GM23338 (cell line): ENCODE results near the gene EPS8L1. TPM values are rescaled to one million over a fixed set of nuclear protein-coding genes. Genes with fewer than 3 reads are reported as not detected.
"Not testable (repeated sequence)": the region's sequence is repeated elsewhere in the genome, so short reads cannot be mapped to it uniquely, and the experiment has no call there.

Experiments used
- ATAC-seq: fragments of 200-7000 bp; cut with Tn5 transposase; 3 replicates; pipeline ENCODE4 v1.9.1; 2020
- DNase-seq: peaks from one replicate; pipeline ENCODE4 v3.0.0-alpha.2; 2015; ENCODE audit warnings: low spot score
- H2AFZ ChIP-seq: fragments of 200-600 bp; sonication (generic); 2 replicates; pipeline ENCODE4 v1.8.0; 2016; ENCODE audit warnings: antibody characterized with exemption, mild to moderate bottlenecking, moderate library complexity
- H3F3A ChIP-seq: fragments of 200-600 bp; sonication (generic); replicated peaks from 2 replicates; pipeline ENCODE4 v1.8.0; 2017; ENCODE audit warnings: antibody characterized with exemption, mixed run types, low read depth
- H3K27ac ChIP-seq: fragments of 200-600 bp; sonication (generic); 2 replicates; pipeline ENCODE4 v1.6.1; 2016; ENCODE audit warnings: low read depth
- H3K27me3 ChIP-seq: fragments of 200-600 bp; sonication (generic); 2 replicates; pipeline ENCODE4 v1.8.0; 2016; ENCODE audit warnings: mild to moderate bottlenecking, mixed run types, moderate library complexity; ENCODE audit not compliant: insufficient read depth
- H3K36me3 ChIP-seq: fragments of 200-600 bp; sonication (generic); 2 replicates; pipeline ENCODE4 v1.8.0; 2016; ENCODE audit warnings: mild to moderate bottlenecking; ENCODE audit not compliant: insufficient read depth
- H3K4me1 ChIP-seq: fragments of 200-600 bp; sonication (generic); 2 replicates; pipeline ENCODE4 v1.8.0; 2016; ENCODE audit warnings: mild to moderate bottlenecking, moderate library complexity; ENCODE audit not compliant: insufficient read depth
- H3K4me2 ChIP-seq: fragments of 200-600 bp; sonication (generic); 2 replicates; pipeline ENCODE4 v1.7.1; 2017; ENCODE audit warnings: mixed run types
- H3K4me3 ChIP-seq: fragments of 200-600 bp; sonication (generic); 2 replicates; pipeline ENCODE4 v1.6.1; 2016; ENCODE audit warnings: mixed run types
- H3K79me2 ChIP-seq: fragments of 200-600 bp; sonication (generic); replicated peaks from 2 replicates; pipeline ENCODE4 v1.8.0; 2017; ENCODE audit warnings: mild to moderate bottlenecking; ENCODE audit not compliant: insufficient read depth
- H3K9me2 ChIP-seq: fragments of 200-600 bp; sonication (generic); 2 replicates; pipeline ENCODE4 v1.8.0; 2017; ENCODE audit not compliant: insufficient read depth
- H4K20me1 ChIP-seq: fragments of 200-600 bp; sonication (generic); replicated peaks from 2 replicates; pipeline ENCODE4 v1.8.0; 2017; ENCODE audit warnings: mild to moderate bottlenecking; ENCODE audit not compliant: insufficient read depth
- H3K27ac Mint-ChIP-seq: 2 replicates; pipeline ENCODE4 v1.8.0; 2020; ENCODE audit warnings: inconsistent platforms, mild to moderate bottlenecking, moderate library complexity, mixed read lengths
- H3K27me3 Mint-ChIP-seq: 3 replicates; pipeline ENCODE4 v1.8.0; 2022; ENCODE audit warnings: low read depth, mild to moderate bottlenecking, moderate library complexity, mixed read lengths, inconsistent platforms; ENCODE audit not compliant: insufficient read depth, poor library complexity
- H3K36me3 Mint-ChIP-seq: 3 replicates; pipeline ENCODE4 v1.8.0; 2021; ENCODE audit warnings: low read depth, mild to moderate bottlenecking, inconsistent platforms, moderate library complexity, mixed read lengths
- H3K4me1 Mint-ChIP-seq: 3 replicates; pipeline ENCODE4 v1.8.0; 2020; ENCODE audit warnings: mild to moderate bottlenecking, inconsistent platforms, mixed read lengths
- H3K4me3 Mint-ChIP-seq: 3 replicates; pipeline ENCODE4 v1.8.0; 2021; ENCODE audit warnings: moderate library complexity, mild to moderate bottlenecking, inconsistent platforms, mixed read lengths
- H3K9me3 Mint-ChIP-seq: 3 replicates; pipeline ENCODE4 v1.8.0; 2020; ENCODE audit warnings: moderate library complexity, mild to moderate bottlenecking, inconsistent platforms, mixed read lengths
- EZH2 ChIP-seq: fragments of 200-600 bp; sonication (generic); IDR thresholded peaks from one replicate; pipeline ENCODE4 v1.8.0; 2017; ENCODE audit warnings: antibody characterized with exemption, mild to moderate bottlenecking, low read depth; ENCODE audit not compliant: unreplicated experiment
- NANOG ChIP-seq: IDR thresholded peaks from 2 replicates; pipeline ENCODE4 v1.6.1; 2016; ENCODE audit warnings: antibody characterized with exemption, borderline replicate concordance
- STAT1 ChIP-seq: IDR thresholded peaks from one replicate; pipeline ENCODE4 v1.6.1; 2016; ENCODE audit warnings: antibody characterized with exemption; ENCODE audit not compliant: unreplicated experiment
- ZNF114 ChIP-seq: fragments of 250-450 bp; sonication (Bioruptor Pico); IDR thresholded peaks from 2 replicates; pipeline ENCODE4 v1.5.0; 2020; ENCODE audit warnings: mild to moderate bottlenecking, moderate library complexity
- ZNF331 ChIP-seq: fragments of 250-450 bp; sonication (Bioruptor Pico); IDR thresholded peaks from 2 replicates; pipeline ENCODE4 v1.5.0; 2020; ENCODE audit warnings: low read depth, mild to moderate bottlenecking, moderate library complexity
- polyA plus RNA-seq: library from polyadenylated mRNA; unstranded; fragments of >200 nt; fragmentation: Nextera tagmentation; extraction: Ambion mirVana; gene quantifications from 2 replicates; pipeline ENCODE4 v1.2.1, GENCODE V29; 2016
- total RNA-seq: library from RNA; depleted of rRNA; stranded (reverse); fragments of >200 nt; shearing (Covaris generic); gene quantifications from 2 replicates; pipeline ENCODE4 v1.2.3, GENCODE V29; 2014
- TF ChIP-seq, protein P1 (sequence below): IDR thresholded peaks from 2 replicates; pipeline ENCODE4 v1.6.1; 2016; ENCODE audit warnings: antibody characterized with exemption
- TF ChIP-seq, protein P2 (sequence below), 2 experiments: fragments of 200-600 bp in 1 of 2; sonication (generic) in 1 of 2; conservative IDR thresholded peaks; 2 replicates each; pipeline versions ENCODE4 v1.5.1 to v1.6.1; 2016 to 2017; ENCODE audit warnings: antibody characterized with exemption in 2 of 2, low read depth in 2 of 2, mild to moderate bottlenecking in 2 of 2, moderate library complexity in 1 of 2
- TF ChIP-seq, protein P3 (sequence below): fragments of 250-450 bp; sonication (Bioruptor Pico); IDR thresholded peaks from 2 replicates; pipeline ENCODE4 v1.5.0; 2020; ENCODE audit warnings: mild to moderate bottlenecking, moderate library complexity

EPS8L1 gene
- total and polyA plus RNA-seq, 2 experiments from 2014 or later: 47.5 to 51.2 TPM

DNA sequence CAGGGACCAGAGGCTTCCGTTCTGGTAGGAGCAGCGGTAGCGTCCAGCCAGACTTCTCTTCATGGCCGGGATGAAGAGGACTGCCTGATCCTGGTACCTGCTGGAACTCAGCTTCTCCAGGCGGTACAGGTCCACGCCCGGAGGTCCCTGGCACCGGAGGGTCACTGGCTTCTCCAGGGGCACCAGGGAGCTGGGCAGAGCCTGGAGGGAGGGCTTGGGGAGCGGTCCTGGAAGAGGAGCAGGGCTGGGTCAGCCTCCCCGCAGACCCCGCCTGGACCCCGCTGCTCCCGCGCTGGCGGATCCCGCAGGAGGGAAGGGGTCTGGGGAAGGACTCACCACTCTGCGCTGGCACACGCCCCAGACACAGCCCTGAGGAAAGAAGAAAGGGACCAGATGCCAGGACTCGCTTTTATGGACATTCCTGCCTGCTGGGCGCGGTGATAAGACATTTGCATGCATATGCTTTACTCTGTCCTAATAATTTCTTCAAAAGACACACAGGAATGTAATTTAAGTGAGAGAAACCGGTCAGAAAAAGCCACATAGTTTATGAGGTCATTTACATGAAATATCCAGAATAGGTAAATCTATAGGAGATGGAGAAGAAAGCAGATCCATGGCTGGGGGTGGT, 43.4 kb upstream of the EPS8L1 start (continued):
- TF ChIP-seq, protein P1, sequence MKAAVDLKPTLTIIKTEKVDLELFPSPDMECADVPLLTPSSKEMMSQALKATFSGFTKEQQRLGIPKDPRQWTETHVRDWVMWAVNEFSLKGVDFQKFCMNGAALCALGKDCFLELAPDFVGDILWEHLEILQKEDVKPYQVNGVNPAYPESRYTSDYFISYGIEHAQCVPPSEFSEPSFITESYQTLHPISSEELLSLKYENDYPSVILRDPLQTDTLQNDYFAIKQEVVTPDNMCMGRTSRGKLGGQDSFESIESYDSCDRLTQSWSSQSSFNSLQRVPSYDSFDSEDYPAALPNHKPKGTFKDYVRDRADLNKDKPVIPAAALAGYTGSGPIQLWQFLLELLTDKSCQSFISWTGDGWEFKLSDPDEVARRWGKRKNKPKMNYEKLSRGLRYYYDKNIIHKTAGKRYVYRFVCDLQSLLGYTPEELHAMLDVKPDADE: no peak
- no peak for TF ChIP-seq ZNF114
- TF ChIP-seq EZH2: no peak
- no peak for TF ChIP-seq STAT1
- no peak for TF ChIP-seq NANOG
- TF ChIP-seq, protein P2, sequence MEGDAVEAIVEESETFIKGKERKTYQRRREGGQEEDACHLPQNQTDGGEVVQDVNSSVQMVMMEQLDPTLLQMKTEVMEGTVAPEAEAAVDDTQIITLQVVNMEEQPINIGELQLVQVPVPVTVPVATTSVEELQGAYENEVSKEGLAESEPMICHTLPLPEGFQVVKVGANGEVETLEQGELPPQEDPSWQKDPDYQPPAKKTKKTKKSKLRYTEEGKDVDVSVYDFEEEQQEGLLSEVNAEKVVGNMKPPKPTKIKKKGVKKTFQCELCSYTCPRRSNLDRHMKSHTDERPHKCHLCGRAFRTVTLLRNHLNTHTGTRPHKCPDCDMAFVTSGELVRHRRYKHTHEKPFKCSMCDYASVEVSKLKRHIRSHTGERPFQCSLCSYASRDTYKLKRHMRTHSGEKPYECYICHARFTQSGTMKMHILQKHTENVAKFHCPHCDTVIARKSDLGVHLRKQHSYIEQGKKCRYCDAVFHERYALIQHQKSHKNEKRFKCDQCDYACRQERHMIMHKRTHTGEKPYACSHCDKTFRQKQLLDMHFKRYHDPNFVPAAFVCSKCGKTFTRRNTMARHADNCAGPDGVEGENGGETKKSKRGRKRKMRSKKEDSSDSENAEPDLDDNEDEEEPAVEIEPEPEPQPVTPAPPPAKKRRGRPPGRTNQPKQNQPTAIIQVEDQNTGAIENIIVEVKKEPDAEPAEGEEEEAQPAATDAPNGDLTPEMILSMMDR (conservative IDR thresholded peaks at IDR 0.05; ENCODE audit: low read depth in 2 of 2): no peak
- no peak for TF ChIP-seq ZNF331 (CRISPR knock-in tag)

DNA sequence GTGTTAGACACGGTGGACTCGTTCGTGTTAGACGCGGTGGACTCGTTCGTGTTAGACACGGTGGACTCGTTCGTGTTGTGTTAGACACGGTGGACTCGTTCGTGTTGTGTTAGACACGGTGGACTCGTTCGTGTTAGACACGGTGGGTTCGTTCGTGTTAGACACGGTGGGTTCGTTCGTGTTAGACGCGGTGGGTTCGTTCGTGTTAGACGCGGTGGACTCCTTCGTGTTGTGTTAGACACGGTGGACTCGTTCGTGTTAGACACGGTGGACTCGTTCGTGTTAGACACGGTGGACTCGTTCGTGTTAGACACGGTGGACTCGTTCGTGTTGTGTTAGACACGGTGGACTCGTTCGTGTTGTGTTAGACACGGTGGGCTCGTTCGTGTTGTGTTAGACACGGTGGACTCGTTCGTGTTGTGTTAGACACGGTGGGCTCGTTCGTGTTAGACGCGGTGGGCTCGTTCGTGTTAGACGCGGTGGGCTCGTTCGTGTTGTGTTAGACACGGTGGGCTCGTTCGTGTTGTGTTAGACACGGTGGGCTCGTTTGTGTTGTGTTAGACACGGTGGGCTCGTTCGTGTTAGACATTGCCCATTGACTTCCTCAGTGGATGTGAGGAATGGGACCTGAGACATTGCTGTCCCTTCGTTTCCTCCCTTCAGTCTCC, 42.6 kb upstream of the EPS8L1 start:
- H3K4me1 Mint-ChIP-seq, H3K4me2 ChIP-seq, H3K27ac Mint-ChIP-seq, H3F3A ChIP-seq, DNase-seq, H3K36me3 Mint-ChIP-seq, H3K9me2 ChIP-seq, H3K4me1 ChIP-seq, H3K4me3 Mint-ChIP-seq, ATAC-seq, H3K27ac ChIP-seq, H3K36me3 ChIP-seq, H3K4me3 ChIP-seq, H3K9me3 Mint-ChIP-seq, H3K27me3 ChIP-seq, H2AFZ ChIP-seq: not testable (repeated sequence)
- H3K27me3 Mint-ChIP-seq: peaks cover 12% of the 10 kb centered on the region
- peaks cover 30% of the 10 kb centered on the region for H4K20me1 ChIP-seq
- H3K79me2 ChIP-seq: peaks cover 47% of the 10 kb centered on the region

DNA sequence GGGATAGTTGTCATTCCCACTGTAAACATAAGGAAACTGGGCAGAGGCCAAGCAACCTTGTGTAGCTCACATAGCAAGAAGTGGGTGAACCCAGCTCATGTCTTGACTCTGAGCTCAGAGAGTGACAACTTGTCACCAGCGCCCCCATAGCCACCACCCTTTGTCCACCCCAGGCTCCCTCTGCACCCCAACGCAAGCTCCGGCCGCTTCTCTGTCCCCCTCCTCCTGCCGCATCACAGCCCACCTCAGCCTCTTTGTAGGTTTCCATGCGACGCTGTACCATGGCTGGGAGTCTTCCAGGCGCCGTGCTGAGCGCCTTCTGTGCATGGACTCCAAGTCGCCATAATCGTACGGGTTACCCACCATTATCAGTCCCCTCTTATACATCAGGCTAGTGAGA, 40.9 kb upstream of the EPS8L1 start:
- DNase-seq: no peak
- H4K20me1 ChIP-seq: peaks cover 29% of the 10 kb centered on the region
- no peak overlapping the region for H3K27ac Mint-ChIP-seq
- H3K27me3 ChIP-seq: no peaks in the 10 kb centered on the region
- H3K36me3 ChIP-seq: no peaks in the 10 kb centered on the region
- peaks cover 2% of the 10 kb centered on the region; the same call in 1 of the 3 replicates for H3K9me3 Mint-ChIP-seq
- peaks cover 5% of the 10 kb centered on the region; the same call in 1 of the 2 replicates for H3F3A ChIP-seq
- H3K27me3 Mint-ChIP-seq: peaks cover 12% of the 10 kb centered on the region
- H3K4me2 ChIP-seq: no peak overlapping the region
- H3K4me3 ChIP-seq: no peak overlapping the region
- H3K4me1 ChIP-seq: no peaks in the 10 kb centered on the region
- H3K27ac ChIP-seq: no peak overlapping the region
- H3K4me3 Mint-ChIP-seq: no peak overlapping the region
- H2AFZ ChIP-seq: no peak overlapping the region
- H3K79me2 ChIP-seq: peaks cover 44% of the 10 kb centered on the region
- peaks cover 3% of the 10 kb centered on the region; the same call in 1 of the 3 replicates for H3K36me3 Mint-ChIP-seq
- H3K9me2 ChIP-seq: no peaks in the 10 kb centered on the region
- ATAC-seq: no peak
- H3K4me1 Mint-ChIP-seq: no peaks in the 10 kb centered on the region
- TF ChIP-seq EZH2: no peak
- TF ChIP-seq, protein P3, sequence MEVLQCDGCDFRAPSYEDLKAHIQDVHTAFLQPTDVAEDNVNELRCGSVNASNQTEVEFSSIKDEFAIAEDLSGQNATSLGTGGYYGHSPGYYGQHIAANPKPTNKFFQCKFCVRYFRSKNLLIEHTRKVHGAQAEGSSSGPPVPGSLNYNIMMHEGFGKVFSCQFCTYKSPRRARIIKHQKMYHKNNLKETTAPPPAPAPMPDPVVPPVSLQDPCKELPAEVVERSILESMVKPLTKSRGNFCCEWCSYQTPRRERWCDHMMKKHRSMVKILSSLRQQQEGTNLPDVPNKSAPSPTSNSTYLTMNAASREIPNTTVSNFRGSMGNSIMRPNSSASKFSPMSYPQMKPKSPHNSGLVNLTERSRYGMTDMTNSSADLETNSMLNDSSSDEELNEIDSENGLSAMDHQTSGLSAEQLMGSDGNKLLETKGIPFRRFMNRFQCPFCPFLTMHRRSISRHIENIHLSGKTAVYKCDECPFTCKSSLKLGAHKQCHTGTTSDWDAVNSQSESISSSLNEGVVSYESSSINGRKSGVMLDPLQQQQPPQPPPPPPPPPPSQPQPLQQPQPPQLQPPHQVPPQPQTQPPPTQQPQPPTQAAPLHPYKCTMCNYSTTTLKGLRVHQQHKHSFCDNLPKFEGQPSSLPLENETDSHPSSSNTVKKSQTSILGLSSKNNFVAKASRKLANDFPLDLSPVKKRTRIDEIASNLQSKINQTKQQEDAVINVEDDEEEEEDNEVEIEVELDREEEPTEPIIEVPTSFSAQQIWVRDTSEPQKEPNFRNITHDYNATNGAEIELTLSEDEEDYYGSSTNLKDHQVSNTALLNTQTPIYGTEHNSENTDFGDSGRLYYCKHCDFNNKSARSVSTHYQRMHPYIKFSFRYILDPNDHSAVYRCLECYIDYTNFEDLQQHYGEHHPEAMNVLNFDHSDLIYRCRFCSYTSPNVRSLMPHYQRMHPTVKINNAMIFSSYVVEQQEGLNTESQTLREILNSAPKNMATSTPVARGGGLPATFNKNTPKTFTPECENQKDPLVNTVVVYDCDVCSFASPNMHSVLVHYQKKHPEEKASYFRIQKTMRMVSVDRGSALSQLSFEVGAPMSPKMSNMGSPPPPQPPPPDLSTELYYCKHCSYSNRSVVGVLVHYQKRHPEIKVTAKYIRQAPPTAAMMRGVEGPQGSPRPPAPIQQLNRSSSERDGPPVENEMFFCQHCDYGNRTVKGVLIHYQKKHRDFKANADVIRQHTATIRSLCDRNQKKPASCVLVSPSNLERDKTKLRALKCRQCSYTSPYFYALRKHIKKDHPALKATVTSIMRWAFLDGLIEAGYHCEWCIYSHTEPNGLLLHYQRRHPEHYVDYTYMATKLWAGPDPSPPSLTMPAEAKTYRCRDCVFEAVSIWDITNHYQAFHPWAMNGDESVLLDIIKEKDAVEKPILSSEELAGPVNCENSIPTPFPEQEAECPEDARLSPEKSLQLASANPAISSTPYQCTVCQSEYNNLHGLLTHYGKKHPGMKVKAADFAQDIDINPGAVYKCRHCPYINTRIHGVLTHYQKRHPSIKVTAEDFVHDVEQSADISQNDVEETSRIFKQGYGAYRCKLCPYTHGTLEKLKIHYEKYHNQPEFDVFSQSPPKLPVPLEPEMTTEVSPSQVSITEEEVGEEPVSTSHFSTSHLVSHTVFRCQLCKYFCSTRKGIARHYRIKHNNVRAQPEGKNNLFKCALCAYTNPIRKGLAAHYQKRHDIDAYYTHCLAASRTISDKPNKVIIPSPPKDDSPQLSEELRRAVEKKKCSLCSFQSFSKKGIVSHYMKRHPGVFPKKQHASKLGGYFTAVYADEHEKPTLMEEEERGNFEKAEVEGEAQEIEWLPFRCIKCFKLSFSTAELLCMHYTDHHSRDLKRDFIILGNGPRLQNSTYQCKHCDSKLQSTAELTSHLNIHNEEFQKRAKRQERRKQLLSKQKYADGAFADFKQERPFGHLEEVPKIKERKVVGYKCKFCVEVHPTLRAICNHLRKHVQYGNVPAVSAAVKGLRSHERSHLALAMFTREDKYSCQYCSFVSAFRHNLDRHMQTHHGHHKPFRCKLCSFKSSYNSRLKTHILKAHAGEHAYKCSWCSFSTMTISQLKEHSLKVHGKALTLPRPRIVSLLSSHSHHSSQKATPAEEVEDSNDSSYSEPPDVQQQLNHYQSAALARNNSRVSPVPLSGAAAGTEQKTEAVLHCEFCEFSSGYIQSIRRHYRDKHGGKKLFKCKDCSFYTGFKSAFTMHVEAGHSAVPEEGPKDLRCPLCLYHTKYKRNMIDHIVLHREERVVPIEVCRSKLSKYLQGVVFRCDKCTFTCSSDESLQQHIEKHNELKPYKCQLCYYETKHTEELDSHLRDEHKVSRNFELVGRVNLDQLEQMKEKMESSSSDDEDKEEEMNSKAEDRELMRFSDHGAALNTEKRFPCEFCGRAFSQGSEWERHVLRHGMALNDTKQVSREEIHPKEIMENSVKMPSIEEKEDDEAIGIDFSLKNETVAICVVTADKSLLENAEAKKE: no peak
